CD14-positive monocyte (primary cell): ENCODE results near the gene ARG1. TPM values are rescaled to one million over a fixed set of nuclear protein-coding genes. Genes with fewer than 3 reads are reported as not detected.

Experiments used
- DNase-seq, 3 donors: peaks; one replicate each; pipeline ENCODE4 v3.0.0-alpha.2; 2011 to 2022
- H2AFZ ChIP-seq: 2 replicates; pipeline ENCODE4 v1.6.0; 2012; ENCODE audit warnings: mild to moderate bottlenecking, low read depth, low read length, inconsistent platforms; ENCODE audit not compliant: insufficient read depth, poor library complexity, severe bottlenecking
- H3K27ac ChIP-seq, 2 donors: 1 replicate in 1 of 2; 2 replicates in 1 of 2; pipeline ENCODE4 v1.5.1; 2012 to 2013; ENCODE audit warnings: low read length in 2 of 2, control low read depth in 1 of 2, inconsistent platforms in 1 of 2, low read depth in 1 of 2, mild to moderate bottlenecking in 1 of 2
- H3K27me3 ChIP-seq, 2 donors: one replicate each; pipeline versions ENCODE4 v1.6.0 to v1.6.1; 2011 to 2013; ENCODE audit warnings: low read length in 2 of 2; ENCODE audit not compliant: control insufficient read depth in 2 of 2, insufficient read depth in 2 of 2
- H3K36me3 ChIP-seq, 2 donors: replicated peaks in 1 of 2; 1 replicate in 1 of 2; 2 replicates in 1 of 2; pipeline versions ENCODE4 v1.5.1 to v1.6.1; 2012 to 2013; ENCODE audit warnings: low read length in 2 of 2, control low read depth in 1 of 2, inconsistent platforms in 1 of 2, mild to moderate bottlenecking in 1 of 2; ENCODE audit not compliant: insufficient read depth in 2 of 2, control insufficient read depth in 1 of 2
- H3K4me1 ChIP-seq, 2 donors: 1 replicate in 1 of 2; 2 replicates in 1 of 2; pipeline versions ENCODE4 v1.5.1 to v1.6.1; 2012 to 2013; ENCODE audit warnings: low read length in 2 of 2, control low read depth in 1 of 2, inconsistent platforms in 1 of 2, mild to moderate bottlenecking in 1 of 2, moderate library complexity in 1 of 2; ENCODE audit not compliant: insufficient read depth in 2 of 2, control insufficient read depth in 1 of 2
- H3K4me2 ChIP-seq: replicated peaks from 2 replicates; pipeline ENCODE3; 2012; ENCODE audit warnings: low read length, moderate library complexity, mild to moderate bottlenecking; ENCODE audit not compliant: poor library complexity, severe bottlenecking; ENCODE audit errors: extremely low read depth
- H3K4me3 ChIP-seq, 3 experiments: fragments of 200-600 bp in 1 of 3; sonication (generic) in 1 of 3; replicated peaks in 1 of 3; 1 replicate in 2 of 3; 2 replicates in 1 of 3; pipeline ENCODE4 v1.5.1; 2011 to 2013; ENCODE audit warnings: low read length in 3 of 3, mild to moderate bottlenecking in 3 of 3, control low read depth in 2 of 3, low read depth in 2 of 3, inconsistent platforms in 1 of 3, moderate library complexity in 1 of 3
- H3K79me2 ChIP-seq: 2 replicates; pipeline ENCODE4 v1.6.0; 2012; ENCODE audit warnings: mild to moderate bottlenecking, control low read depth, inconsistent platforms, low read length, moderate library complexity; ENCODE audit not compliant: insufficient read depth
- H3K9ac ChIP-seq: 2 replicates; pipeline ENCODE4 v1.6.0; 2017; ENCODE audit warnings: low read length, mild to moderate bottlenecking; ENCODE audit not compliant: insufficient read depth, poor library complexity, severe bottlenecking
- H3K9me3 ChIP-seq, 2 donors: replicated peaks in 1 of 2; 1 replicate in 1 of 2; 2 replicates in 1 of 2; pipeline versions ENCODE4 v1.5.1 to v1.6.1; 2012 to 2013; ENCODE audit warnings: low read length in 2 of 2, control low read depth in 1 of 2; ENCODE audit not compliant: control insufficient read depth in 1 of 2, insufficient read depth in 1 of 2
- H4K20me1 ChIP-seq: 2 replicates; pipeline ENCODE4 v1.6.0; 2012; ENCODE audit warnings: mild to moderate bottlenecking, low read length, control low read depth, moderate library complexity; ENCODE audit not compliant: insufficient read depth
- H3K27ac Mint-ChIP-seq, 7 donors: one replicate each; pipeline ENCODE4 v1.8.0; 2020; ENCODE audit warnings: mild to moderate bottlenecking in 7 of 7, mixed read lengths in 7 of 7, moderate library complexity in 6 of 7, inconsistent platforms in 2 of 7
- H3K27me3 Mint-ChIP-seq, 3 donors: one replicate each; pipeline ENCODE4 v1.8.0; 2021 to 2022; ENCODE audit warnings: low read depth in 3 of 3, mild to moderate bottlenecking in 3 of 3, mixed read lengths in 3 of 3, moderate library complexity in 3 of 3, inconsistent platforms in 1 of 3
- H3K36me3 Mint-ChIP-seq, 2 donors: one replicate each; pipeline ENCODE4 v1.8.0; 2020; ENCODE audit warnings: mixed read lengths in 2 of 2, inconsistent platforms in 1 of 2, mild to moderate bottlenecking in 1 of 2
- H3K4me1 Mint-ChIP-seq: one replicate; pipeline ENCODE4 v1.8.0; 2020; ENCODE audit warnings: mild to moderate bottlenecking, mixed read lengths
- H3K4me3 Mint-ChIP-seq, 2 donors: one replicate each; pipeline ENCODE4 v1.8.0; 2020; ENCODE audit warnings: mild to moderate bottlenecking in 2 of 2, mixed read lengths in 2 of 2, moderate library complexity in 1 of 2
- H3K9me3 Mint-ChIP-seq, 7 donors: one replicate each; pipeline ENCODE4 v1.8.0; 2020 to 2022; ENCODE audit warnings: mixed read lengths in 7 of 7, mild to moderate bottlenecking in 6 of 7, moderate library complexity in 6 of 7, inconsistent platforms in 2 of 7
- WGBS: methylation state at CpG from one replicate; pipeline ENCODE4 v1.1.5; 2013; ENCODE audit warnings: missing lambda C conversion rate; ENCODE audit not compliant: insufficient coverage; 5-methylcytosine and 5-hydroxymethylcytosine counted together
- intact Hi-C, 2 donors: fragments of 100-400 bp; cut with micrococcal nuclease; formaldehyde crosslinking; loops; one replicate each; pipeline versions ENCODE4 v1.15.0 to v1.15.1; 2023
- polyA minus RNA-seq: library from RNA; depleted of rRNA, polyadenylated mRNA; stranded (reverse); fragments of >200 nt; gene quantifications from 2 replicates; pipeline ENCODE4 v1.2.3, GENCODE V29; 2012
- polyA plus RNA-seq, 3 donors: library from polyadenylated mRNA; depleted of rRNA in 1 of 3; unstranded in 2 of 3; stranded (reverse) in 1 of 3; fragments of 300-500 nt in 2 of 3; fragments of >200 nt in 1 of 3; fragmentation: Illumina TruSeq in 2 of 3; gene quantifications; 1 replicate in 2 of 3; 2 replicates in 1 of 3; pipeline ENCODE4 v1.2.3, GENCODE V29; 2012 to 2021
- total RNA-seq, 12 experiments: library from RNA in 1 of 12; stranded (reverse) in 1 of 12; fragments of 120-200 nt in 1 of 12; gene quantifications; one replicate each; pipeline ENCODE4 v1.2.4 and lab custom pipeline; 2013 to 2026; ENCODE audit warnings: mixed read lengths in 6 of 12, inconsistent platforms in 1 of 12
- TF ChIP-seq, protein P1 (sequence below): fragments of 200-600 bp; IDR thresholded peaks from one replicate; pipeline ENCODE4 v1.8.0; 2022; ENCODE audit warnings: antibody characterized with exemption, mild to moderate bottlenecking

Gene ARG1
- total RNA-seq (2013) = not detected
- polyA plus RNA-seq (not detected), polyA minus RNA-seq (not detected in 2 replicates), total RNA-seq (lab: John Stamatoyannopoulos, UW) (0 to 1.2 (median 0) reads per million in 11 experiments)

DNA sequence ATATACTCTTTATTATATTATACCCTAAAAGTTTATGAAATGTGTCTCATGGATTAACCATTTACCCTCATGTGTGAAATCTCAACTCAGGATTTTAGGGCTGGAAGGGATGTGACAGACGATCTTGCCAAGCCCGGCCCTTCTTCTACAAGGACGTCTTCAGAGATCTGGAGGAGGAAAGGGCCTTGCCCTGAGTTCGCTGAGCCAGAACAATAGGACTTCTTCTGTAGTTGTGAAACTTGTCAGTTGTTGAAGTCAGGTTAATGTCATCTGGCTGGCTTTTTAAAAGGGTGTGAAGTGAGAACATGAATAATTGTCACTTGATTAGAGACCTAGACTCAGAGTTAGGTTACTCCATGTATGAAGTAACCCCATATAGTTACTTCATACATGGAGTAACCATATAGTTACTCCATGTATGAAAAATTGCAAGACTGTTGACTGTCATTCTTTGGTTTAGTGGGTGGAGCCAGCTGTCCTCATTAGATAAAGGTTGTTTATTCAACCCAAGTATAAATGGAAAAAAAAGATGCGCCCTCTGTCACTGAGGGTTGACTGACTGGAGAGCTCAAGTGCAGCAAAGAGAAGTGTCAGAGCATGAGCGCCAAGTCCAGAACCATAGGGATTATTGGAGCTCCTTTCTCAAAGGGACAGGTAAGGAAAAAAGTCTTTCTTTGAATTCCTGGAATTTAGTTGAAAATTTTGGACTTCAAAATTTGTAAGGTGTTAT is at the start of gene ARG1:
Gene ARG1 (plus strand): TSS at position 541 of the 730 bp plus-strand sequence. CDS start 57 bp downstream, at position 598.
- no peak within 1 kb of the TSS for H3K4me2 ChIP-seq
- no peaks in the 10 kb centered on the region for H3K9me3 ChIP-seq
- intact Hi-C loops = no loop called here
- DNase-seq = no peak
- 100% methylated on average over 2 of the region's 6 CpGs for WGBS
- H3K27me3 ChIP-seq = no peaks in the 10 kb centered on the region
- Mint-ChIP-seq H3K4me3 (no peak within 1 kb of the TSS), H3K9me3 (no peaks in the 10 kb centered on the region), H3K36me3 (peaks cover 28 to 35% of the 10 kb centered on the region in 2 donors), H3K27ac (peak within 1 kb of the TSS in 1 of 7 donors; percentile 2), H3K4me1 (peaks cover 9% of the 10 kb centered on the region), H3K27me3 (no peaks in the 10 kb centered on the region)
- no peak within 1 kb of the TSS for H3K27ac ChIP-seq
- H3K79me2 ChIP-seq = no peaks in the 10 kb centered on the region
- TF ChIP-seq, protein P1, sequence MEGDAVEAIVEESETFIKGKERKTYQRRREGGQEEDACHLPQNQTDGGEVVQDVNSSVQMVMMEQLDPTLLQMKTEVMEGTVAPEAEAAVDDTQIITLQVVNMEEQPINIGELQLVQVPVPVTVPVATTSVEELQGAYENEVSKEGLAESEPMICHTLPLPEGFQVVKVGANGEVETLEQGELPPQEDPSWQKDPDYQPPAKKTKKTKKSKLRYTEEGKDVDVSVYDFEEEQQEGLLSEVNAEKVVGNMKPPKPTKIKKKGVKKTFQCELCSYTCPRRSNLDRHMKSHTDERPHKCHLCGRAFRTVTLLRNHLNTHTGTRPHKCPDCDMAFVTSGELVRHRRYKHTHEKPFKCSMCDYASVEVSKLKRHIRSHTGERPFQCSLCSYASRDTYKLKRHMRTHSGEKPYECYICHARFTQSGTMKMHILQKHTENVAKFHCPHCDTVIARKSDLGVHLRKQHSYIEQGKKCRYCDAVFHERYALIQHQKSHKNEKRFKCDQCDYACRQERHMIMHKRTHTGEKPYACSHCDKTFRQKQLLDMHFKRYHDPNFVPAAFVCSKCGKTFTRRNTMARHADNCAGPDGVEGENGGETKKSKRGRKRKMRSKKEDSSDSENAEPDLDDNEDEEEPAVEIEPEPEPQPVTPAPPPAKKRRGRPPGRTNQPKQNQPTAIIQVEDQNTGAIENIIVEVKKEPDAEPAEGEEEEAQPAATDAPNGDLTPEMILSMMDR = no peak
- peaks cover 8 to 30% of the 10 kb centered on the region in 2 donors for H3K36me3 ChIP-seq
- H2AFZ ChIP-seq = no peak within 1 kb of the TSS
- no peak within 1 kb of the TSS for H3K9ac ChIP-seq
- H3K4me3 ChIP-seq = no peak within 1 kb of the TSS
- no peaks in the 10 kb centered on the region for H4K20me1 ChIP-seq
- H3K4me1 ChIP-seq = no peaks in the 10 kb centered on the region

- peaks cover 0 to 5% (median 2%) of the 10 kb centered on the region in 7 donors for H3K9me3 Mint-ChIP-seq
- Histone ChIP-seq H4K20me1 (no peaks in the 10 kb centered on the region), H3K27ac (no peak overlapping the region), H3K79me2 (no peaks in the 10 kb centered on the region), H3K27me3 (no peaks in the 10 kb centered on the region), H3K4me3 (no peak overlapping the region), H3K36me3 (no peaks in the 10 kb centered on the region), H3K9ac (no peak overlapping the region), H2AFZ (no peak overlapping the region), H3K9me3 (peaks cover 0 to 6% of the 10 kb centered on the region in 2 donors), H3K4me2 (no peak overlapping the region), H3K4me1 (no peaks in the 10 kb centered on the region)
- TF ChIP-seq, protein P1 = no peak
- H3K27me3 Mint-ChIP-seq = no peaks in the 10 kb centered on the region
- no peak for DNase-seq
- intact Hi-C loops = no loop called here
- no peak overlapping the region for H3K27ac Mint-ChIP-seq
- no peaks in the 10 kb centered on the region for H3K36me3 Mint-ChIP-seq
- peaks cover under 1% of the 10 kb centered on the region for H3K4me1 Mint-ChIP-seq
- no peak overlapping the region for H3K4me3 Mint-ChIP-seq
- WGBS = 100% methylated on average over 1 of the region's 1 CpG
These were observed 48.9 kb upstream of the ARG1 start for GRCh38 chr6:131523988-131524673.
